Endothelial cell of umbilical vein (primary cell): Measurements from ENCODE around the gene SERPINA1.

Source experiments
- CTCF ChIP-seq, 2 donors: IDR thresholded peaks; 1 replicate in 1 of 2; 2 replicates in 1 of 2; pipeline ENCODE4 v1.5.1; 2011; ENCODE audit warnings: low read length in 2 of 2, mild to moderate bottlenecking in 2 of 2, moderate library complexity in 2 of 2, control low read depth in 1 of 2, inconsistent platforms in 1 of 2, low read depth in 1 of 2; ENCODE audit not compliant: insufficient read depth in 1 of 2; ENCODE audit errors: extremely low read depth in 1 of 2
- EZH2 ChIP-seq: IDR thresholded peaks from 2 replicates; pipeline ENCODE4 v1.6.1; 2012; ENCODE audit warnings: borderline replicate concordance, low read depth, mild to moderate bottlenecking, moderate library complexity, low read length, inconsistent platforms; ENCODE audit not compliant: severe bottlenecking
- FOS ChIP-seq: IDR thresholded peaks from 2 replicates; pipeline ENCODE4 v1.6.1; 2011; ENCODE audit warnings: mild to moderate bottlenecking, low read length, moderate library complexity, borderline replicate concordance; ENCODE audit not compliant: insufficient read depth
- POLR2A ChIP-seq: IDR thresholded peaks from 2 replicates; pipeline ENCODE4 v1.6.1; 2012; ENCODE audit warnings: low read depth, mild to moderate bottlenecking, control low read depth, low read length
- POLR2AphosphoS5 ChIP-seq: IDR thresholded peaks from 2 replicates; pipeline ENCODE4 v1.6.1; 2012; ENCODE audit warnings: low read depth, mild to moderate bottlenecking, control low read depth, low read length, moderate library complexity; ENCODE audit not compliant: insufficient read depth

- no peak for TF ChIP-seq FOS
- no peak for TF ChIP-seq CTCF (IDR thresholded peaks at IDR 0.05; ENCODE audit: extremely low read depth in 1 of 2, insufficient read depth in 1 of 2, low read depth in 1 of 2, low read length in 2 of 2)
- TF ChIP-seq EZH2 = no peak
- no peak for TF ChIP-seq POLR2A
- no peak for TF ChIP-seq POLR2AphosphoS5
Measured at GRCh38 chr14:94340533-94340932, 47.9 kb downstream of the SERPINA1 start.
